GM23248 (cell line): Measurements from ENCODE around the gene MOK. TPM values are rescaled to one million over a fixed set of nuclear protein-coding genes. Genes with fewer than 3 reads are reported as not detected.
"Not testable (repeated sequence)": the region's sequence is repeated elsewhere in the genome, so short reads cannot be mapped to it uniquely, and the experiment has no call there.

Experiments
- DNase-seq: peaks from one replicate; pipeline ENCODE4 v3.0.0-alpha.2; 2015
- H2AFZ ChIP-seq: fragments of 200-600 bp; sonication (generic); 2 replicates; pipeline ENCODE4 v1.6.1; 2016; ENCODE audit warnings: antibody characterized with exemption
- H3F3A ChIP-seq: fragments of 200-600 bp; sonication (generic); 2 replicates; pipeline ENCODE4 v1.6.1; 2016; ENCODE audit warnings: mild to moderate bottlenecking, antibody characterized with exemption, mixed run types; ENCODE audit not compliant: insufficient read depth
- H3K27ac ChIP-seq: fragments of 200-600 bp; sonication (generic); 2 replicates; pipeline ENCODE4 v1.5.1; 2016; ENCODE audit warnings: mild to moderate bottlenecking
- H3K27me3 ChIP-seq: fragments of 200-600 bp; sonication (generic); replicated peaks from 2 replicates; pipeline ENCODE4 v1.6.1; 2016; ENCODE audit warnings: mild to moderate bottlenecking; ENCODE audit not compliant: insufficient read depth
- H3K36me3 ChIP-seq: fragments of 200-600 bp; sonication (generic); 2 replicates; pipeline ENCODE4 v1.6.1; 2016; ENCODE audit warnings: low read depth, mild to moderate bottlenecking
- H3K4me1 ChIP-seq: fragments of 200-600 bp; sonication (generic); 2 replicates; pipeline ENCODE4 v1.6.1; 2016; ENCODE audit warnings: mild to moderate bottlenecking; ENCODE audit not compliant: insufficient read depth
- H3K4me2 ChIP-seq: fragments of 200-600 bp; sonication (generic); one replicate; pipeline ENCODE4 v1.6.1; 2016; ENCODE audit warnings: mild to moderate bottlenecking; ENCODE audit not compliant: unreplicated experiment
- H3K4me3 ChIP-seq: fragments of 200-600 bp; sonication (generic); 2 replicates; pipeline ENCODE4 v1.5.1; 2016; ENCODE audit warnings: mild to moderate bottlenecking
- H3K79me2 ChIP-seq: fragments of 200-600 bp; sonication (generic); 2 replicates; pipeline ENCODE4 v1.6.1; 2016; ENCODE audit warnings: mild to moderate bottlenecking; ENCODE audit not compliant: insufficient read depth
- H3K9ac ChIP-seq: fragments of 200-600 bp; sonication (generic); 2 replicates; pipeline ENCODE4 v1.6.1; 2016; ENCODE audit warnings: mild to moderate bottlenecking
- H3K9me2 ChIP-seq: fragments of 200-600 bp; sonication (generic); 2 replicates; pipeline ENCODE4 v1.6.1; 2016; ENCODE audit warnings: mixed run types, mild to moderate bottlenecking, moderate library complexity; ENCODE audit not compliant: insufficient read depth
- H3K9me3 ChIP-seq: fragments of 200-600 bp; sonication (generic); one replicate; pipeline ENCODE4 v1.6.1; 2017; ENCODE audit warnings: low read depth
- H4K20me1 ChIP-seq: fragments of 200-600 bp; sonication (generic); 2 replicates; pipeline ENCODE4 v1.6.0; 2016; ENCODE audit not compliant: insufficient read depth
- EZH2 ChIP-seq: fragments of 200-600 bp; sonication (generic); IDR thresholded peaks from 2 replicates; pipeline ENCODE4 v1.6.1; 2018; ENCODE audit warnings: antibody characterized with exemption, mild to moderate bottlenecking; ENCODE audit not compliant: insufficient read depth, poor library complexity, severe bottlenecking
- EZH2phosphoT487 ChIP-seq: fragments of 200-600 bp; sonication (generic); IDR thresholded peaks from 2 replicates; pipeline ENCODE4 v1.6.1; 2018; ENCODE audit warnings: antibody characterized with exemption, moderate library complexity, mild to moderate bottlenecking, low read depth; ENCODE audit not compliant: insufficient read depth
- WGBS, 2 experiments: methylation state at CpG; one replicate each; pipeline ENCODE4 v1.1.6; 2015 to 2017; ENCODE audit warnings: low lambda C conversion rate in 2 of 2, low coverage in 1 of 2; ENCODE audit errors: missing lambda C conversion rate in 2 of 2; 5-methylcytosine and 5-hydroxymethylcytosine counted together
- in situ Hi-C: fragments of 300-500 bp; cut with MboI; formaldehyde crosslinking; loops from 2 replicates; pipeline ENCODE4 v1.15.0; 2020
- polyA plus RNA-seq: library from polyadenylated mRNA; unstranded; fragments of >200 nt; fragmentation: Nextera tagmentation; extraction: Ambion mirVana; gene quantifications from 2 replicates; pipeline ENCODE4 v1.2.1, GENCODE V29; 2016
- total RNA-seq: library from RNA; depleted of rRNA; stranded (reverse); fragments of >200 nt; shearing (Covaris generic); gene quantifications from 2 replicates; pipeline ENCODE4 v1.2.3, GENCODE V29; 2014

MOK gene
- total and polyA plus RNA-seq, 2 experiments from 2014 or later = 34.9 to 67.9 TPM

DNA sequence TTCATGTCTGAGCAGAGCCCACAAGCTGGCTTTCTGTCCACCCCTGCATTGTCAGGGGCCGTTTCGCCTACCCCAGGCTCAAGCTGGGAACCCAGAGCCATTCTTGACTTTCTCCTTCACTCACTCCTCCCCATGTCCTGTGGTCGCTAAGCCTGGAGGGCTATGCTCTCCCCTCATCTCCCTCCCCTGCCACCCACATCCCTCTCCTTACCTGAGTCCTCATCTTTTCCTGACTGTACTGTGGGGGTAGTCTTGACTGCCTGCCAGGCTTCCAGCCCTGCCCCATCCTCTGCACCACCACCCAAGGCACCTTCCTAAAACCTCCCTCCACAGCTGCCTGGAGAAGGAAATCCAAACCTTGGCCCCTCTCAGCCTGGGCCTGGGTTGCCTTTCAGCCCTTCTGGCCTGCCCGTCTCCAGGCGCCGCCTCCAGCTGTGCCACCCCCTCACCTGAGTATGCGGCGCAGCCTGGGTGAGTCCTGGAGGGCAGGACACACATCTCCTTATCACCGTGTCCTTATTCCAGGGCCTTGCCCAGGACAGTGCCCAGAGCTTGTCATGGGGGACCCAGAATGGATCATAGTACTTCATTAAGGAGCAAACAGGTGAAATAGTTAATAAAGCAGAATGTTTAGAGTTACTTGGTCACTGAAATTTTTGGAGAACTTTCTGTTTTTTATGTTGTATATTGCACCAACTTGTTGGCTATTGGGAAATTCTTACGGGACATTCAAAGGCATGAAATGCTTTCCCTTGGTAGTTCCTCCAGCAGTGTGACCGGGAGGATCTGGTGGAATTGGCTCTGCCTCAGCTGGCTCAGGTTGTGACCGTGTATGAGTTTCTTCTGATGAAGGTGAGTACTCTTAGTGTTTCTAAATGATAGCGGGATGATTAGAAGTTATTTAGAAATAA lies 29.1 kb upstream of the MOK start:
- 89 to 94% methylated on average over 13 of the region's 13 CpGs for WGBS, 2 experiments

DNA sequence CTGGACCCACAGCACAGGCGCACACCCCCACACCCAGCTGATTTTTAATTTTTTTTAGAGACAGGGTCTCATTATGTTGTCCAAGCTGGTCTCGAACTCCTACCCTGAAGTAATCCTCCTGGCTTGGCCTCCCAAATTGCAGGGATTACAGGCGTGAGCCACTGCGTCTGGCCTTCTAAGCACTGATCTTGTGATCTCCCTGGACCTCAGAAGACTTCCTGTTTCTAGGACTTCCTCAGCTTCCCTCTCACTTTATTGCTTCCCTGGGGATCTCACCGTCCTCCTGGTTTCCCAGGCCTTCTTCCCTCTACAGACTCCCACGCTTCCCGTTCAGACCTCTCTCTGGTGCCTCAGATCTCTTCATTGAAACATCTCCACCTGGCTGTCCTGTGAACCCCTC lies 28.4 kb upstream of the MOK start:
- no peak overlapping the region for H3K4me2 ChIP-seq
- H3K9me3 ChIP-seq = no peaks in the 10 kb centered on the region
- H3K9me2 ChIP-seq = no peaks in the 10 kb centered on the region
- 95% methylated on average over 7 of the region's 7 CpGs for WGBS, 2 experiments
- H3K9ac ChIP-seq = no peak overlapping the region
- H3K4me3 ChIP-seq = no peak overlapping the region
- H3K27me3 ChIP-seq = no peaks in the 10 kb centered on the region
- in situ Hi-C loops = no loop called here
- no peaks in the 10 kb centered on the region for H3F3A ChIP-seq
- H3K27ac ChIP-seq = no peak overlapping the region
- H4K20me1 ChIP-seq = no peaks in the 10 kb centered on the region
- H3K4me1 ChIP-seq = no peaks in the 10 kb centered on the region
- H3K79me2 ChIP-seq = no peaks in the 10 kb centered on the region
- no peak for DNase-seq
- H2AFZ ChIP-seq = no peak overlapping the region
- TF ChIP-seq EZH2phosphoT487 = no peak
- no peak for TF ChIP-seq EZH2
- no peaks in the 10 kb centered on the region for H3K36me3 ChIP-seq

More for the DNA sequence above, 29.1 kb upstream of the MOK start:
- H3F3A ChIP-seq = no peaks in the 10 kb centered on the region
- no peak overlapping the region for H3K27ac ChIP-seq
- no peaks in the 10 kb centered on the region for H3K9me3 ChIP-seq
- no peak overlapping the region for H3K4me2 ChIP-seq
- DNase-seq = no peak
- H4K20me1 ChIP-seq = no peaks in the 10 kb centered on the region
- H3K4me1 ChIP-seq = no peaks in the 10 kb centered on the region
- H3K79me2 ChIP-seq = no peaks in the 10 kb centered on the region
- no peak overlapping the region for H2AFZ ChIP-seq
- no peaks in the 10 kb centered on the region for H3K9me2 ChIP-seq
- in situ Hi-C loops = no loop called here
- H3K36me3 ChIP-seq = no peaks in the 10 kb centered on the region
- no peak overlapping the region for H3K9ac ChIP-seq
- no peak overlapping the region for H3K4me3 ChIP-seq
- H3K27me3 ChIP-seq = no peaks in the 10 kb centered on the region
- TF ChIP-seq EZH2phosphoT487 = no peak
- TF ChIP-seq EZH2 = no peak

DNA sequence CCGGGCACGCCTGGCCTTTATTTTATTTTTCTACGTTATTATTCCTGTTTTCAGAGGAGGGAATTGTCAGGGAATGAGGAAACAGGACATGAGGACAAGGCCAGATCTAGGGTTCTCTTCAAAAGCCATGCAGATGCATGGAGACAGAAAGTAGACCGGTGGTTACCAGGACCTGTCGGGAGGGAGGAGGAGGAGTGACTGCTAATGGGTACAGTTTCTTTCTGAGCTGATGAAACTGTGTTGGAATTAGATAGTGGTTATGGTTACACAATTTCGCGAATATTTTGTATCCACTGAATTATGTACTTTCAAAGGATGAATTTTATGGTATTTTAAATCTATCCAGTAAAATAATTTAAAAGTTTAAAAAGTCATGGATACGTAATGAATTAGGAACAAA lies 25.8 kb upstream of the MOK start:
- Histone ChIP-seq H3K9me3 (no peaks in the 10 kb centered on the region), H3K9me2 (no peaks in the 10 kb centered on the region), H3K27ac (no peak overlapping the region), H3K4me3 (no peak overlapping the region), H3K79me2 (no peaks in the 10 kb centered on the region), H3K27me3 (no peaks in the 10 kb centered on the region), H3K9ac (no peak overlapping the region), H2AFZ (no peak overlapping the region), H3K36me3 (peaks cover 6% of the 10 kb centered on the region), H3F3A (no peaks in the 10 kb centered on the region), H3K4me1 (no peaks in the 10 kb centered on the region), H4K20me1 (no peaks in the 10 kb centered on the region), H3K4me2 (no peak overlapping the region)
- DNase-seq = no peak
- TF ChIP-seq EZH2phosphoT487 (no peak), EZH2 (no peak)
- 95 to 98% methylated on average over 8 of the region's 8 CpGs for WGBS, 2 experiments
- in situ Hi-C loops = no loop called here

DNA sequence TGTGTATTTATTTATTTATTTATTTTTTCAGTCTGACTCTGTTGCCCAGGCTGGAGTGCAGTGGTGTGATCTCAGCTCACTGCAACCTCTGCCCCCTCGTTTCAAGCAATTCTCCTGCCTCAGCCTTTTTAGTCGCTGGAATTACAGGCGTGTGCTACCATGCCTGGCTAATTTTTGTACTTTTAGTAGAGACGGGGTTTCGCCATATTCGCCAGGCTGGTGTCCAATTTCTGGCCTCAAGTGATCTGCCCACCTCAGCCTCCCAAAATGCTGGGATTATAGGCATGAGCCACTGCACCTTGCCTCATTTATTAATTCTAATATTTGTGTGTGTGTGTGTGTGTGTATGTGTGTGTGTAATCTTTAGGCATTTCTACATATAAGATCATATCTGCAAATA lies 24.4 kb upstream of the MOK start:
- DNase-seq, H3K27ac ChIP-seq, H3K27me3 ChIP-seq, H3K9me3 ChIP-seq, H3K4me1 ChIP-seq, H3K9me2 ChIP-seq, H3K36me3 ChIP-seq, H2AFZ ChIP-seq, H3K4me3 ChIP-seq, H3K9ac ChIP-seq, H4K20me1 ChIP-seq, H3K79me2 ChIP-seq, H3K4me2 ChIP-seq, H3F3A ChIP-seq, in situ Hi-C loops: not testable (repeated sequence)
- 94 to 96% methylated on average over 6 of the region's 6 CpGs for WGBS, 2 experiments
